ENCODE results near the gene LRMDA.

LRMDA gene

GRCh38 chr10:76404531-76404930, 973.1 kb downstream of the LRMDA start:
- no peak overlapping the region for H3K4me3 ChIP-seq (ENCODE audit: low read depth, low read length)
- TF ChIP-seq CTCF (IDR thresholded peaks at IDR 0.05; ENCODE audit: insufficient read depth, low read depth, low read length, missing control alignments), result no peak
- no peak for DNase-seq (ENCODE audit: low read depth)

- no peak overlapping the region for H3K4me3 ChIP-seq (ENCODE audit: low read depth, low read length)
- no peak for TF ChIP-seq CTCF (IDR thresholded peaks at IDR 0.05; ENCODE audit: insufficient read depth, low read depth, low read length, missing control alignments)
- no peak for DNase-seq (ENCODE audit: low read depth)
Observed at GRCh38 chr10:76405922-76406321, 974.5 kb downstream of the LRMDA start.

- TF ChIP-seq CTCF (IDR thresholded peaks at IDR 0.05; ENCODE audit: insufficient read depth, low read depth, low read length, missing control alignments), result no peak
- H3K4me3 ChIP-seq (ENCODE audit: low read depth, low read length), result no peak overlapping the region
- DNase-seq (ENCODE audit: low read depth), result no peak
Observed at GRCh38 chr10:76408646-76409045, 977.2 kb downstream of the LRMDA start.

- TF ChIP-seq CTCF (IDR thresholded peaks at IDR 0.05; ENCODE audit: insufficient read depth, low read depth, low read length, missing control alignments), result no peak
- no peak for DNase-seq (ENCODE audit: low read depth)
- H3K4me3 ChIP-seq (ENCODE audit: low read depth, low read length), result no peak overlapping the region
Observed at GRCh38 chr10:76411729-76412435, 980.5 kb downstream of the LRMDA start.

- H3K4me3 ChIP-seq (ENCODE audit: low read depth, low read length), result no peak overlapping the region
- DNase-seq (ENCODE audit: low read depth), result no peak
- no peak for TF ChIP-seq CTCF (IDR thresholded peaks at IDR 0.05; ENCODE audit: insufficient read depth, low read depth, low read length, missing control alignments)
Observed at GRCh38 chr10:76415554-76415953, 984.1 kb downstream of the LRMDA start.

GRCh38 chr10:76416642-76417041, 985.2 kb downstream of the LRMDA start:
- H3K4me3 ChIP-seq (ENCODE audit: low read depth, low read length), result no peak overlapping the region
- no peak for TF ChIP-seq CTCF (IDR thresholded peaks at IDR 0.05; ENCODE audit: insufficient read depth, low read depth, low read length, missing control alignments)
- no peak for DNase-seq (ENCODE audit: low read depth)

- no peak for DNase-seq (ENCODE audit: low read depth)
- no peak overlapping the region for H3K4me3 ChIP-seq (ENCODE audit: low read depth, low read length)
- TF ChIP-seq CTCF (IDR thresholded peaks at IDR 0.05; ENCODE audit: insufficient read depth, low read depth, low read length, missing control alignments), result no peak
Observed at GRCh38 chr10:76420725-76421124, 989.3 kb downstream of the LRMDA start.
